GM23338 (cell line): ENCODE measurements around the gene SCFD1. TPM values are rescaled to one million over a fixed set of nuclear protein-coding genes. Genes with fewer than 3 reads are reported as not detected.

Source experiments
- ATAC-seq: fragments of 200-7000 bp; cut with Tn5 transposase; 3 replicates; pipeline ENCODE4 v1.9.1; 2020
- DNase-seq: peaks from one replicate; pipeline ENCODE4 v3.0.0-alpha.2; 2015; ENCODE audit warnings: low spot score
- H2AFZ ChIP-seq: fragments of 200-600 bp; sonication (generic); 2 replicates; pipeline ENCODE4 v1.8.0; 2016; ENCODE audit warnings: antibody characterized with exemption, mild to moderate bottlenecking, moderate library complexity
- H3F3A ChIP-seq: fragments of 200-600 bp; sonication (generic); replicated peaks from 2 replicates; pipeline ENCODE4 v1.8.0; 2017; ENCODE audit warnings: antibody characterized with exemption, mixed run types, low read depth
- H3K27ac ChIP-seq: fragments of 200-600 bp; sonication (generic); 2 replicates; pipeline ENCODE4 v1.6.1; 2016; ENCODE audit warnings: low read depth
- H3K27me3 ChIP-seq: fragments of 200-600 bp; sonication (generic); 2 replicates; pipeline ENCODE4 v1.8.0; 2016; ENCODE audit warnings: mild to moderate bottlenecking, mixed run types, moderate library complexity; ENCODE audit not compliant: insufficient read depth
- H3K36me3 ChIP-seq: fragments of 200-600 bp; sonication (generic); 2 replicates; pipeline ENCODE4 v1.8.0; 2016; ENCODE audit warnings: mild to moderate bottlenecking; ENCODE audit not compliant: insufficient read depth
- H3K4me1 ChIP-seq: fragments of 200-600 bp; sonication (generic); 2 replicates; pipeline ENCODE4 v1.8.0; 2016; ENCODE audit warnings: mild to moderate bottlenecking, moderate library complexity; ENCODE audit not compliant: insufficient read depth
- H3K4me2 ChIP-seq: fragments of 200-600 bp; sonication (generic); 2 replicates; pipeline ENCODE4 v1.7.1; 2017; ENCODE audit warnings: mixed run types
- H3K4me3 ChIP-seq: fragments of 200-600 bp; sonication (generic); 2 replicates; pipeline ENCODE4 v1.6.1; 2016; ENCODE audit warnings: mixed run types
- H3K79me2 ChIP-seq: fragments of 200-600 bp; sonication (generic); replicated peaks from 2 replicates; pipeline ENCODE4 v1.8.0; 2017; ENCODE audit warnings: mild to moderate bottlenecking; ENCODE audit not compliant: insufficient read depth
- H3K9me2 ChIP-seq: fragments of 200-600 bp; sonication (generic); 2 replicates; pipeline ENCODE4 v1.8.0; 2017; ENCODE audit not compliant: insufficient read depth
- H4K20me1 ChIP-seq: fragments of 200-600 bp; sonication (generic); replicated peaks from 2 replicates; pipeline ENCODE4 v1.8.0; 2017; ENCODE audit warnings: mild to moderate bottlenecking; ENCODE audit not compliant: insufficient read depth
- H3K27ac Mint-ChIP-seq: 2 replicates; pipeline ENCODE4 v1.8.0; 2020; ENCODE audit warnings: inconsistent platforms, mild to moderate bottlenecking, moderate library complexity, mixed read lengths
- H3K27me3 Mint-ChIP-seq: 3 replicates; pipeline ENCODE4 v1.8.0; 2022; ENCODE audit warnings: low read depth, mild to moderate bottlenecking, moderate library complexity, mixed read lengths, inconsistent platforms; ENCODE audit not compliant: insufficient read depth, poor library complexity
- H3K36me3 Mint-ChIP-seq: 3 replicates; pipeline ENCODE4 v1.8.0; 2021; ENCODE audit warnings: low read depth, mild to moderate bottlenecking, inconsistent platforms, moderate library complexity, mixed read lengths
- H3K4me1 Mint-ChIP-seq: 3 replicates; pipeline ENCODE4 v1.8.0; 2020; ENCODE audit warnings: mild to moderate bottlenecking, inconsistent platforms, mixed read lengths
- H3K4me3 Mint-ChIP-seq: 3 replicates; pipeline ENCODE4 v1.8.0; 2021; ENCODE audit warnings: moderate library complexity, mild to moderate bottlenecking, inconsistent platforms, mixed read lengths
- H3K9me3 Mint-ChIP-seq: 3 replicates; pipeline ENCODE4 v1.8.0; 2020; ENCODE audit warnings: moderate library complexity, mild to moderate bottlenecking, inconsistent platforms, mixed read lengths
- CREB1 ChIP-seq: fragments of 250-450 bp; sonication (Bioruptor Pico); IDR thresholded peaks from 2 replicates; pipeline ENCODE4 v1.5.0; 2020; ENCODE audit warnings: low read depth, mild to moderate bottlenecking, moderate library complexity
- EZH2 ChIP-seq: fragments of 200-600 bp; sonication (generic); IDR thresholded peaks from one replicate; pipeline ENCODE4 v1.8.0; 2017; ENCODE audit warnings: antibody characterized with exemption, mild to moderate bottlenecking, low read depth; ENCODE audit not compliant: unreplicated experiment
- JUNB ChIP-seq: IDR thresholded peaks from one replicate; pipeline ENCODE4 v1.6.1; 2016; ENCODE audit warnings: antibody characterized with exemption; ENCODE audit not compliant: unreplicated experiment
- POLR2AphosphoS5 ChIP-seq: IDR thresholded peaks from 2 replicates; pipeline ENCODE4 v1.6.1; 2016; ENCODE audit warnings: antibody characterized with exemption, low read depth
- STAT1 ChIP-seq: IDR thresholded peaks from one replicate; pipeline ENCODE4 v1.6.1; 2016; ENCODE audit warnings: antibody characterized with exemption; ENCODE audit not compliant: unreplicated experiment
- ZNF114 ChIP-seq: fragments of 250-450 bp; sonication (Bioruptor Pico); IDR thresholded peaks from 2 replicates; pipeline ENCODE4 v1.5.0; 2020; ENCODE audit warnings: mild to moderate bottlenecking, moderate library complexity
- ZNF331 ChIP-seq: fragments of 250-450 bp; sonication (Bioruptor Pico); IDR thresholded peaks from 2 replicates; pipeline ENCODE4 v1.5.0; 2020; ENCODE audit warnings: low read depth, mild to moderate bottlenecking, moderate library complexity
- ZNF462 ChIP-seq: fragments of 250-450 bp; sonication (Bioruptor Pico); IDR thresholded peaks from 2 replicates; pipeline ENCODE4 v1.5.0; 2020; ENCODE audit warnings: mild to moderate bottlenecking, moderate library complexity
- polyA plus RNA-seq: library from polyadenylated mRNA; unstranded; fragments of >200 nt; fragmentation: Nextera tagmentation; extraction: Ambion mirVana; gene quantifications from 2 replicates; pipeline ENCODE4 v1.2.1, GENCODE V29; 2016
- total RNA-seq: library from RNA; depleted of rRNA; stranded (reverse); fragments of >200 nt; shearing (Covaris generic); gene quantifications from 2 replicates; pipeline ENCODE4 v1.2.3, GENCODE V29; 2014
- TF ChIP-seq, protein P1 (sequence below): IDR thresholded peaks from 2 replicates; pipeline ENCODE4 v1.6.1; 2016; ENCODE audit warnings: antibody characterized with exemption

SCFD1 gene
- total and polyA plus RNA-seq, 2 experiments from 2014 or later = 77.6 to 110 TPM

DNA sequence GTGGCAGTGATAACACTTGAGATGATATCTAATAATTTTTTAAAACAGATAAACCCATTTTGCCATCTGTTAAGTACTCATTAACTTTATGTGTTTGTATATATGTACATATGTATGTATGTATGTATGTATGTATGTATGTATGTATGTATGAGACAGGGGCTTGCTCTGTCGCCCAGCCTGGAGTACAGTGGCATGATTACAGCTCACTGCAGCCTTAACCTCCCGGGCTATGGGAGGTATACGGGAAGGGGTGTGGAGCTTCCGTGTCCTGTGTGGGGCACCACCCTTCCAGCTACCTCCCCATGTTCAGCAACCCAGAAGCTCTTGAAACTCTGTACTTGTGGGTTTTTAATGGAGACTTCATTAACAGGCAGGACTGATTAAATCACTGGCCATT is 116.9 kb downstream of the SCFD1 start (continued):
- no peak for TF ChIP-seq ZNF462 (CRISPR knock-in tag)

DNA sequence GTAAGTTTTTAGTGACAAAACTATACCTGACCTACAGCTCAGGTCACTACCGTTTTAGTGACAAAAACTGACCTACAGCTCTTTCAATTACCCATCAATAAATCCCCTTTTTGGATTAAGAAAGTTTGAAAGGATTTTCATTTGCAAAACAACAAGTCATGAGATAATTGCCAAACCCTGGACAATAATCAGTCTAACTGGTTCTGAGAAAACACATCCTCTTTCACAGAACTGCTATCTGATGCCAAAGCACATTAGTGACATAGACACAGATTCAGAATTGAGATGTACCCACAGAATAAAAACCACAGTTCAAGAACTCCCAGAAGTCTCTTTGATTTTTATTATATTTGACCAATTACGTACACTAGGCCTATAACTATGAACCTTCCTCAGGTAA is 126.2 kb downstream of the SCFD1 start:
- no peak overlapping the region for H3K4me2 ChIP-seq
- DNase-seq (no peak), ATAC-seq (no peak)
- H3K4me1 ChIP-seq = no peaks in the 10 kb centered on the region
- no peak overlapping the region for H3K27ac ChIP-seq
- no peaks in the 10 kb centered on the region for H3K27me3 Mint-ChIP-seq
- H3K36me3 Mint-ChIP-seq = no peaks in the 10 kb centered on the region
- peaks cover 4% of the 10 kb centered on the region; the same call in 1 of the 3 replicates for H3K4me1 Mint-ChIP-seq
- no peak overlapping the region for H3K4me3 Mint-ChIP-seq
- H4K20me1 ChIP-seq = no peaks in the 10 kb centered on the region
- no peaks in the 10 kb centered on the region for H3K36me3 ChIP-seq
- H3K9me2 ChIP-seq = no peaks in the 10 kb centered on the region
- H3K79me2 ChIP-seq = no peaks in the 10 kb centered on the region
- H3K4me3 ChIP-seq = no peak overlapping the region
- H3K9me3 Mint-ChIP-seq = no peaks in the 10 kb centered on the region
- no peaks in the 10 kb centered on the region for H3F3A ChIP-seq
- H3K27ac Mint-ChIP-seq = no peak overlapping the region
- H2AFZ ChIP-seq = no peak overlapping the region
- no peaks in the 10 kb centered on the region for H3K27me3 ChIP-seq
- TF ChIP-seq, protein P1, sequence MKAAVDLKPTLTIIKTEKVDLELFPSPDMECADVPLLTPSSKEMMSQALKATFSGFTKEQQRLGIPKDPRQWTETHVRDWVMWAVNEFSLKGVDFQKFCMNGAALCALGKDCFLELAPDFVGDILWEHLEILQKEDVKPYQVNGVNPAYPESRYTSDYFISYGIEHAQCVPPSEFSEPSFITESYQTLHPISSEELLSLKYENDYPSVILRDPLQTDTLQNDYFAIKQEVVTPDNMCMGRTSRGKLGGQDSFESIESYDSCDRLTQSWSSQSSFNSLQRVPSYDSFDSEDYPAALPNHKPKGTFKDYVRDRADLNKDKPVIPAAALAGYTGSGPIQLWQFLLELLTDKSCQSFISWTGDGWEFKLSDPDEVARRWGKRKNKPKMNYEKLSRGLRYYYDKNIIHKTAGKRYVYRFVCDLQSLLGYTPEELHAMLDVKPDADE = no peak
- TF ChIP-seq CREB1 = no peak
- no peak for TF ChIP-seq JUNB
- no peak for TF ChIP-seq EZH2
- TF ChIP-seq ZNF462 (CRISPR knock-in tag) = no peak
- TF ChIP-seq STAT1 = no peak
- TF ChIP-seq ZNF331 (CRISPR knock-in tag) = no peak
- TF ChIP-seq ZNF114 = no peak
- TF ChIP-seq POLR2AphosphoS5 = no peak
